ENCODE results near the gene TTC3.
A peak's percentile ranks its signal among the peaks of the same experiment; 100 is the strongest.
"Not testable (repeated sequence)": the region's sequence is repeated elsewhere in the genome, so short reads cannot be mapped to it uniquely, and the experiment has no call there.

TTC3 gene

GRCh38 chr21:37072988-37073416, at the start of gene TTC3, which contains the start of gene PIGP:
TSS of gene TTC3 (plus strand) at chr21:37073254. CDS start at chr21:37087258, 14,004 bp downstream.
TSS of gene PIGP (minus strand) at chr21:37073071. CDS start at chr21:37072515, 556 bp downstream.
- Mint-ChIP-seq H3K4me3 (peak within 1 kb of the TSS; percentile 96), H3K27me3 (no peaks in the 10 kb centered on the region), H3K27ac (peak within 1 kb of the TSS; percentile 95), H3K36me3 (peaks cover 14% of the 10 kb centered on the region), H3K4me1 (peaks cover 23% of the 10 kb centered on the region), H3K9me3 (no peaks in the 10 kb centered on the region)
- DNase-seq (ENCODE audit: low spot score in 2 of 2) (peak; percentile 98), ATAC-seq (ENCODE audit: low read depth) (peak; percentile 58)

GRCh38 chr21:37026499-37026898, 46.6 kb upstream of the TTC3 start:
- Mint-ChIP-seq H3K27ac (no peak overlapping the region), H3K27me3 (peaks cover 4% of the 10 kb centered on the region), H3K4me3 (no peak overlapping the region), H3K4me1 (no peaks in the 10 kb centered on the region), H3K36me3 (peaks cover 5% of the 10 kb centered on the region), H3K9me3 (peaks cover 2% of the 10 kb centered on the region)
- no peak for ATAC-seq (ENCODE audit: low read depth)
- no peak for DNase-seq (ENCODE audit: low spot score in 2 of 2)

- Mint-ChIP-seq H3K4me3 (no peak overlapping the region), H3K36me3 (peaks cover under 1% of the 10 kb centered on the region), H3K9me3 (no peaks in the 10 kb centered on the region), H3K27ac (no peak overlapping the region), H3K27me3 (peaks cover 4% of the 10 kb centered on the region), H3K4me1 (no peaks in the 10 kb centered on the region)
- ATAC-seq (ENCODE audit: low read depth), result no peak
- no peak for DNase-seq (ENCODE audit: low spot score in 2 of 2)
Measured at GRCh38 chr21:37028570-37028969, 44.5 kb upstream of the TTC3 start.

GRCh38 chr21:37030864-37031263, 42.2 kb upstream of the TTC3 start:
- ATAC-seq (ENCODE audit: low read depth) (no peak), DNase-seq (ENCODE audit: low spot score in 2 of 2) (no peak)
- H3K27ac Mint-ChIP-seq, result no peak overlapping the region
- no peaks in the 10 kb centered on the region for H3K4me1 Mint-ChIP-seq
- H3K27me3 Mint-ChIP-seq, result peaks cover 4% of the 10 kb centered on the region
- no peak overlapping the region for H3K4me3 Mint-ChIP-seq
- H3K36me3 Mint-ChIP-seq, result no peaks in the 10 kb centered on the region
- no peaks in the 10 kb centered on the region for H3K9me3 Mint-ChIP-seq

- H3K4me1 Mint-ChIP-seq, result no peaks in the 10 kb centered on the region
- H3K27me3 Mint-ChIP-seq, result peaks cover 1% of the 10 kb centered on the region
- no peak overlapping the region for H3K4me3 Mint-ChIP-seq
- H3K27ac Mint-ChIP-seq, result no peak overlapping the region
- no peaks in the 10 kb centered on the region for H3K36me3 Mint-ChIP-seq
- ATAC-seq (ENCODE audit: low read depth) (no peak), DNase-seq (ENCODE audit: low spot score in 2 of 2) (no peak)
- H3K9me3 Mint-ChIP-seq, result no peaks in the 10 kb centered on the region
Measured at GRCh38 chr21:37032293-37032692, 40.8 kb upstream of the TTC3 start.

- Mint-ChIP-seq H3K9me3 (no peaks in the 10 kb centered on the region), H3K4me3 (no peak overlapping the region), H3K27me3 (peaks cover 1% of the 10 kb centered on the region), H3K4me1 (no peaks in the 10 kb centered on the region), H3K27ac (no peak overlapping the region), H3K36me3 (no peaks in the 10 kb centered on the region)
- ATAC-seq (ENCODE audit: low read depth) (no peak), DNase-seq (ENCODE audit: low spot score in 2 of 2) (no peak)
Measured at GRCh38 chr21:37032877-37033471, 40.1 kb upstream of the TTC3 start.

- H3K4me1 Mint-ChIP-seq, H3K27ac Mint-ChIP-seq, H3K27me3 Mint-ChIP-seq: not testable (repeated sequence)
Measured at GRCh38 chr21:37034394-37034793, 38.7 kb upstream of the TTC3 start.

GRCh38 chr21:37036177-37036576, 36.9 kb upstream of the TTC3 start:
- H3K4me3 Mint-ChIP-seq, result no peak overlapping the region
- H3K27me3 Mint-ChIP-seq, result peaks cover 2% of the 10 kb centered on the region
- ATAC-seq (ENCODE audit: low read depth), result no peak
- DNase-seq (ENCODE audit: low spot score in 2 of 2), result no peak
- no peaks in the 10 kb centered on the region for H3K36me3 Mint-ChIP-seq
- H3K9me3 Mint-ChIP-seq, result no peaks in the 10 kb centered on the region
- H3K4me1 Mint-ChIP-seq, result no peaks in the 10 kb centered on the region
- no peak overlapping the region for H3K27ac Mint-ChIP-seq

More at GRCh38 chr21:37034394-37034793, 38.7 kb upstream of the TTC3 start:
- not testable (repeated sequence) for DNase-seq (ENCODE audit: low spot score in 2 of 2); H3K9me3 Mint-ChIP-seq; H3K4me3 Mint-ChIP-seq; H3K36me3 Mint-ChIP-seq; ATAC-seq (ENCODE audit: low read depth)

- Mint-ChIP-seq H3K27me3 (peaks cover 6% of the 10 kb centered on the region), H3K4me1 (peaks cover under 1% of the 10 kb centered on the region)
Measured at GRCh38 chr21:37039411-37040075, 33.5 kb upstream of the TTC3 start.

GRCh38 chr21:37040212-37040611, 32.8 kb upstream of the TTC3 start:
- no peak for DNase-seq (ENCODE audit: low spot score in 2 of 2)
- H3K36me3 Mint-ChIP-seq, result no peaks in the 10 kb centered on the region
- H3K27ac Mint-ChIP-seq, result no peak overlapping the region
- no peak for ATAC-seq (ENCODE audit: low read depth)
- peaks cover 6% of the 10 kb centered on the region for H3K27me3 Mint-ChIP-seq
- no peaks in the 10 kb centered on the region for H3K9me3 Mint-ChIP-seq
- H3K4me3 Mint-ChIP-seq, result no peak overlapping the region
- H3K4me1 Mint-ChIP-seq, result peaks cover 7% of the 10 kb centered on the region

More at GRCh38 chr21:37039411-37040075, 33.5 kb upstream of the TTC3 start:
- Mint-ChIP-seq H3K27ac (no peak overlapping the region), H3K9me3 (no peaks in the 10 kb centered on the region), H3K36me3 (no peaks in the 10 kb centered on the region), H3K4me3 (no peak overlapping the region)
- DNase-seq (ENCODE audit: low spot score in 2 of 2) (no peak), ATAC-seq (ENCODE audit: low read depth) (no peak)

GRCh38 chr21:37041706-37042271, 31.3 kb upstream of the TTC3 start:
- Mint-ChIP-seq H3K27me3 (peaks cover 12% of the 10 kb centered on the region), H3K4me3 (no peak overlapping the region), H3K9me3 (no peaks in the 10 kb centered on the region), H3K4me1 (peaks cover 8% of the 10 kb centered on the region), H3K27ac (no peak overlapping the region), H3K36me3 (no peaks in the 10 kb centered on the region)
- no peak for DNase-seq (ENCODE audit: low spot score in 2 of 2)
- ATAC-seq (ENCODE audit: low read depth), result no peak

- no peak for ATAC-seq (ENCODE audit: low read depth)
- H3K27ac Mint-ChIP-seq, result no peak overlapping the region
- peaks cover 12% of the 10 kb centered on the region for H3K27me3 Mint-ChIP-seq
- DNase-seq (ENCODE audit: low spot score in 2 of 2), result no peak
- no peak overlapping the region for H3K4me3 Mint-ChIP-seq
- H3K9me3 Mint-ChIP-seq, result no peaks in the 10 kb centered on the region
- peaks cover 8% of the 10 kb centered on the region for H3K4me1 Mint-ChIP-seq
- no peaks in the 10 kb centered on the region for H3K36me3 Mint-ChIP-seq
Measured at GRCh38 chr21:37043818-37044217, 29.2 kb upstream of the TTC3 start.

GRCh38 chr21:37044643-37045042, 28.4 kb upstream of the TTC3 start:
- DNase-seq (ENCODE audit: low spot score in 2 of 2) (no peak), ATAC-seq (ENCODE audit: low read depth) (no peak)
- Mint-ChIP-seq H3K27me3 (peaks cover 11% of the 10 kb centered on the region), H3K4me1 (peaks cover 8% of the 10 kb centered on the region), H3K36me3 (no peaks in the 10 kb centered on the region), H3K9me3 (no peaks in the 10 kb centered on the region), H3K4me3 (no peak overlapping the region), H3K27ac (no peak overlapping the region)

GRCh38 chr21:37045149-37045548, 27.9 kb upstream of the TTC3 start:
- H3K27me3 Mint-ChIP-seq, result peaks cover 15% of the 10 kb centered on the region
- no peak overlapping the region for H3K27ac Mint-ChIP-seq
- H3K9me3 Mint-ChIP-seq, result no peaks in the 10 kb centered on the region
- peak; percentile 93 for ATAC-seq (ENCODE audit: low read depth)
- H3K36me3 Mint-ChIP-seq, result no peaks in the 10 kb centered on the region
- H3K4me3 Mint-ChIP-seq, result no peak overlapping the region
- DNase-seq (ENCODE audit: low spot score in 2 of 2), result no peak
- peaks cover 8% of the 10 kb centered on the region for H3K4me1 Mint-ChIP-seq
